B cell (primary cell): ENCODE data around the gene CREB3L1. TPM values are rescaled to one million over a fixed set of nuclear protein-coding genes. Genes with fewer than 3 reads are reported as not detected.

Source experiments
- ATAC-seq: fragments of 200-7000 bp; cut with Tn5 transposase; one replicate; pipeline ENCODE4 v1.10.0; 2021; ENCODE audit warnings: low read depth, mild to moderate bottlenecking, moderate number of reproducible peaks, moderate library complexity
- CTCF ChIA-PET: fragments of 350-600 bp; sonication (Branson Sonifier 250); formaldehyde crosslinking; loops from one replicate; lab custom pipeline; 2021; ENCODE audit warnings: antibody characterized with exemption, inconsistent platforms; lab: Charles Lee
- POLR2A ChIA-PET: fragments of 350-600 bp; sonication (Branson Sonifier 250); formaldehyde crosslinking; loops from one replicate; lab custom pipeline; 2021; ENCODE audit warnings: antibody characterized with exemption; lab: Charles Lee
- DNase-seq: peaks from one replicate; pipeline ENCODE4 v3.0.0; 2013
- H2AFZ ChIP-seq: 2 replicates; pipeline ENCODE4 v1.6.1; 2012; ENCODE audit warnings: mild to moderate bottlenecking, low read depth, low read length; ENCODE audit not compliant: insufficient read depth, poor library complexity, severe bottlenecking
- H3K27ac ChIP-seq, 2 donors: 1 replicate in 1 of 2; 2 replicates in 1 of 2; pipeline ENCODE4 v1.5.1; 2012 to 2013; ENCODE audit warnings: low read length in 2 of 2, mild to moderate bottlenecking in 2 of 2, moderate library complexity in 1 of 2
- H3K27me3 ChIP-seq, 4 experiments: fragments of 200-600 bp in 1 of 4; sonication (generic) in 1 of 4; replicated peaks in 1 of 4; 1 replicate in 2 of 4; 2 replicates in 2 of 4; pipeline versions ENCODE4 v1.6.1 to v1.7.0; 2013 to 2016; ENCODE audit warnings: low read length in 3 of 4, mild to moderate bottlenecking in 2 of 4, mixed read lengths in 1 of 4, moderate library complexity in 1 of 4; ENCODE audit not compliant: insufficient read depth in 4 of 4, control insufficient read depth in 3 of 4; ENCODE audit errors: control extremely low read depth in 1 of 4
- H3K36me3 ChIP-seq, 2 experiments: replicated peaks in 1 of 2; 1 replicate in 1 of 2; 2 replicates in 1 of 2; pipeline versions ENCODE4 v1.6.1 to v1.7.1; 2013; ENCODE audit warnings: low read length in 1 of 2; ENCODE audit not compliant: insufficient read depth in 2 of 2, control insufficient read depth in 1 of 2; ENCODE audit errors: control extremely low read depth in 1 of 2, extremely low read depth in 1 of 2
- H3K4me1 ChIP-seq, 2 donors: fragments of 200-600 bp in 1 of 2; sonication (generic) in 1 of 2; 1 replicate in 1 of 2; 2 replicates in 1 of 2; pipeline versions ENCODE4 v1.5.1 to v1.6.1; 2013 to 2017; ENCODE audit warnings: low read length in 2 of 2; ENCODE audit not compliant: control insufficient read depth in 2 of 2, insufficient read depth in 2 of 2
- H3K4me2 ChIP-seq: replicated peaks from 2 replicates; pipeline ENCODE3; 2012; ENCODE audit warnings: mild to moderate bottlenecking, low read depth, low read length; ENCODE audit not compliant: poor library complexity, severe bottlenecking
- H3K4me3 ChIP-seq, 5 experiments: fragments of 200-600 bp in 1 of 5; sonication (generic) in 1 of 5; 1 replicate in 3 of 5; 2 replicates in 2 of 5; pipeline versions ENCODE4 v1.5.1 to v1.7.0; 2011 to 2016; ENCODE audit warnings: low read length in 4 of 5, mild to moderate bottlenecking in 4 of 5, low read depth in 2 of 5, control low read depth in 1 of 5, moderate library complexity in 1 of 5; ENCODE audit not compliant: insufficient read depth in 1 of 5; ENCODE audit errors: control extremely low read depth in 1 of 5, extremely low read depth in 1 of 5
- H3K79me2 ChIP-seq: fragments of 200-600 bp; sonication (generic); one replicate; pipeline ENCODE4 v1.6.0; 2016; ENCODE audit warnings: low read length; ENCODE audit not compliant: control insufficient read depth, insufficient read depth
- H3K9ac ChIP-seq: fragments of 200-600 bp; sonication (generic); 2 replicates; pipeline ENCODE4 v1.6.1; 2017; ENCODE audit warnings: mild to moderate bottlenecking, low read length, moderate library complexity
- H3K9me3 ChIP-seq, 3 donors: one replicate each; pipeline versions ENCODE4 v1.6.1 to v1.7.1; 2013; ENCODE audit warnings: low read length in 2 of 3; ENCODE audit not compliant: control insufficient read depth in 2 of 3, insufficient read depth in 1 of 3; ENCODE audit errors: control extremely low read depth in 1 of 3
- H4K20me1 ChIP-seq: 2 replicates; pipeline ENCODE4 v1.6.0; 2012; ENCODE audit warnings: mild to moderate bottlenecking, low read length; ENCODE audit not compliant: insufficient read depth, control insufficient read depth, poor library complexity, severe bottlenecking
- H3K27ac Mint-ChIP-seq: one replicate; pipeline ENCODE4 v1.8.0; 2021; ENCODE audit warnings: mixed read lengths
- H3K27me3 Mint-ChIP-seq: one replicate; pipeline ENCODE4 v1.8.0; 2021; ENCODE audit warnings: mixed read lengths
- H3K4me1 Mint-ChIP-seq: one replicate; pipeline ENCODE4 v1.8.0; 2021; ENCODE audit warnings: mixed read lengths
- H3K4me3 Mint-ChIP-seq: one replicate; pipeline ENCODE4 v1.8.0; 2021; ENCODE audit warnings: mixed read lengths
- H3K9me3 Mint-ChIP-seq: one replicate; pipeline ENCODE4 v1.8.0; 2022; ENCODE audit warnings: mixed read lengths; ENCODE audit not compliant: insufficient read depth
- CTCF ChIP-seq: fragments of 200-600 bp; IDR thresholded peaks from one replicate; pipeline ENCODE4 v1.8.0; 2022; ENCODE audit warnings: antibody characterized with exemption, mild to moderate bottlenecking
- EZH2 ChIP-seq: IDR thresholded peaks from 2 replicates; pipeline ENCODE4 v1.6.1; 2012; ENCODE audit warnings: borderline replicate concordance, low read depth, mild to moderate bottlenecking, moderate library complexity, low read length; ENCODE audit not compliant: insufficient read depth, poor library complexity, severe bottlenecking
- WGBS: methylation state at CpG from one replicate; pipeline ENCODE4 v1.1.5; 2013; ENCODE audit warnings: missing lambda C conversion rate; ENCODE audit not compliant: insufficient coverage; 5-methylcytosine and 5-hydroxymethylcytosine counted together
- intact Hi-C: fragments of 100-400 bp; cut with micrococcal nuclease; formaldehyde crosslinking; loops from one replicate; pipeline ENCODE4 v1.10.0; 2022
- polyA plus RNA-seq: library from polyadenylated mRNA; depleted of rRNA; stranded (reverse); fragments of >200 nt; gene quantifications from 2 replicates; pipeline ENCODE4 v1.2.3, GENCODE V29; 2012
- total RNA-seq, 2 donors: library from RNA; stranded (reverse); fragments of 120-200 nt in 1 of 2; gene quantifications; 1 replicate in 1 of 2; 2 replicates in 1 of 2; pipeline versions ENCODE4 v1.2.3 to v1.2.4, GENCODE V29; 2013 to 2022

CREB3L1 gene
- total and polyA plus RNA-seq, 2 donors (not counting 1 experiment from before 2014, with no cell fraction given), result not detected

DNA sequence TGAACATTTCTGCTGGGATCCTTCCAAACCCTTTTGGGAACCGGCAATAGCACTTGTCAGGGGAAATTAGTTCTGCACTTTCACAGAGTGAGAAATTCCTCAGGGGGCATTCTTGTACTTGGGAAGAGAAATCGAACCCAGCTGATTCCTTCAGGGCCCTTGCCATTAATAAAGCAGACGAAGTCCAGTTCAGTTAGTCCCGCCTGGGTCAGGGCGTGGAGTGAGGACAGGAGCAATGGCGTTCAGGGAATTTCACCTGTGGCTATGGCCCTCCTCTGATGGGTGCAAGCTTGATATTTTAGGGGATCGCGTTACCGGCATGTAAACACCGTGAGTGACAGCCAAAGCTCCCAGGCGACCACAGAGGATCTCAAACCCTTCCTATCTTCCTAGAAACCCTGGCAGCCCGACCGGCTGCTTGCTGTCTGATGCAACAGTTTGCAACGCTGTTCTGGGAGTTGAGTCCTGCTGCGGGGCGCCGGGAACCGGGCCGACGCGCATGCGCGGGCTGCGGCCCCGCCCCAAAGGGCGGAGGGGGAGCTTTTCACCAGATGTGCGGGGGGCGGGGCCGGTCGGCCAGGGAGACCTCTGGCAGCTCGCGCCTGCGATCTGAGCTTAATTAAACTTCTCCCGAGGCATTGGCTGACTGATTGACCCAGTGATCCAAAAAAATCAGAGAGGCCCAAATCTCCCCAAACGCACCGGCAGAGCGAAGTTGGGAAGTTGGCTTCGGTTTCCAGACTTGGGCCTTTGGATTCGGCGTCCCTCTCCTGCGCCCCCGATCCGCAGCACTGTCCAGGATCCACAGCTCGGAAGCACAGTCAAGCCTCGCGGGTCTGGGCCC lies 34.3 kb upstream of the CREB3L1 start:
- Mint-ChIP-seq H3K4me3 (peak overlapping the region; percentile 86), H3K9me3 (no peaks in the 10 kb centered on the region), H3K27me3 (peaks cover 41% of the 10 kb centered on the region), H3K4me1 (peaks cover 25% of the 10 kb centered on the region), H3K27ac (peak overlapping the region; percentile 32)
- peak overlapping the region; percentile 82 for H2AFZ ChIP-seq
- CTCF ChIA-PET, result interaction anchor here (0.5 to 3.0 kb wide), 12 partner anchors 9 to 583 kb away, joined by 3 to 27 read pairs (median 4); partner anchors contain the start of gene DGKZ
- TF ChIP-seq EZH2 (no peak), CTCF (no peak)
- H3K4me2 ChIP-seq, result peak overlapping the region; percentile 97
- peak overlapping the region; percentile 32 to 68 (median 54) for H3K4me3 ChIP-seq
- no peaks in the 10 kb centered on the region for H3K79me2 ChIP-seq
- H3K4me1 ChIP-seq, result peaks cover 21 to 22% of the 10 kb centered on the region in 2 donors
- WGBS, result 3% methylated on average over 36 of the region's 46 CpGs
- peaks cover 0 to 35% (median 15%) of the 10 kb centered on the region in 4 experiments for H3K27me3 ChIP-seq
- DNase-seq, result peak; percentile 88
- H3K9ac ChIP-seq, result peak overlapping the region; percentile 66
- POLR2A ChIA-PET, result no interaction called here
- ATAC-seq, result peak; percentile 79
- H4K20me1 ChIP-seq, result peaks cover 5% of the 10 kb centered on the region
- no peaks in the 10 kb centered on the region for H3K9me3 ChIP-seq
- intact Hi-C loops, result loop anchor here (1.0 kb wide), 1 partner anchor 104 kb away; the partner anchor contains the start of gene DGKZ
- H3K36me3 ChIP-seq, result no peaks in the 10 kb centered on the region
- H3K27ac ChIP-seq, result no peak overlapping the region

DNA sequence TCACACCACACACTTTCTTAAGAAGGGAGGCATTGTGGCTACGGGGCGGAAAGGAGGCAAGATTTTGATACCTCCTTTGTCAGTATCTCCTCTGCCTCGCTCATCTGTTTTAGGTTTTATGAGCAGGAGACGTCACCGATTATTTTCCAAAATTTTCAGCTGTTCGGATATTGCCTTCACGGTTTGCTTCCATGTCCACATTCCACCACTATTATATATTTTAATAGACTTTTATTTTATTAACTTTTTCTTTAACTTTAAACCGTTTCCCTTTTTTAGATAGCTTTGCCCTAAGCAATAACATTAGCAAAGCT lies 33.7 kb upstream of the CREB3L1 start:
- intact Hi-C loops, result loop anchor here (1.0 kb wide), 1 partner anchor 104 kb away; the partner anchor contains the start of gene DGKZ
- peak overlapping the region; percentile 97 for H3K4me2 ChIP-seq
- Mint-ChIP-seq H3K4me3 (peak overlapping the region; percentile 86), H3K4me1 (peaks cover 20% of the 10 kb centered on the region), H3K27me3 (peaks cover 35% of the 10 kb centered on the region), H3K27ac (no peak overlapping the region), H3K9me3 (no peaks in the 10 kb centered on the region)
- H3K36me3 ChIP-seq, result no peaks in the 10 kb centered on the region
- no peak overlapping the region for H3K27ac ChIP-seq
- no CpG with 5 or more reads among the region's 8 CpGs for WGBS
- no peak for TF ChIP-seq EZH2
- TF ChIP-seq CTCF, result no peak
- H3K4me3 ChIP-seq, result peak overlapping the region in 4 of 5 experiments; percentile 33 to 68 (median 60)
- POLR2A ChIA-PET, result no interaction called here
- H4K20me1 ChIP-seq, result peaks cover 2% of the 10 kb centered on the region
- DNase-seq, result no peak
- peaks cover 0 to 30% (median 10%) of the 10 kb centered on the region in 4 experiments for H3K27me3 ChIP-seq
- no peaks in the 10 kb centered on the region for H3K9me3 ChIP-seq
- CTCF ChIA-PET, result interaction anchor here (0.7 to 3.0 kb wide), 9 partner anchors 10 to 582 kb away, joined by 3 to 27 read pairs (median 5); partner anchors contain the start of gene DGKZ
- no peak for ATAC-seq
- H3K9ac ChIP-seq, result peak overlapping the region; percentile 66
- H2AFZ ChIP-seq, result peak overlapping the region; percentile 82
- peaks cover 15 to 16% of the 10 kb centered on the region in 2 donors for H3K4me1 ChIP-seq
- no peaks in the 10 kb centered on the region for H3K79me2 ChIP-seq
